Common myeloid progenitor, CD34-positive (primary cell): ENCODE results near the gene RPL13A.

ENCODE experiments used
- CTCF ChIA-PET: fragments of 350-600 bp; sonication (Branson Sonifier 250); formaldehyde crosslinking; loops from one replicate; lab custom pipeline; 2021; ENCODE audit warnings: antibody characterized with exemption; lab: Charles Lee
- POLR2A ChIA-PET: fragments of 350-600 bp; sonication (Branson Sonifier 250); formaldehyde crosslinking; loops from one replicate; lab custom pipeline; 2021; ENCODE audit warnings: antibody characterized with exemption; lab: Charles Lee
- DNase-seq, 3 donors: peaks; one replicate each; pipeline versions ENCODE4 v3.0.0 to v3.0.0-alpha.2; 2013
- H3K27ac ChIP-seq, 2 experiments: 1 replicate in 1 of 2; 2 replicates in 1 of 2; pipeline ENCODE4 v1.7.0; 2013; ENCODE audit warnings: inconsistent platforms in 2 of 2, low read length in 2 of 2, mild to moderate bottlenecking in 2 of 2, low read depth in 1 of 2, moderate library complexity in 1 of 2; ENCODE audit not compliant: severe bottlenecking in 2 of 2, insufficient read depth in 1 of 2, poor library complexity in 1 of 2
- H3K27me3 ChIP-seq, 5 experiments: replicated peaks in 2 of 5; 1 replicate in 3 of 5; 2 replicates in 2 of 5; pipeline versions ENCODE4 v1.6.1 to v1.7.0; 2013; ENCODE audit warnings: low read length in 4 of 5, mild to moderate bottlenecking in 2 of 5, moderate library complexity in 2 of 5, inconsistent platforms in 1 of 5; ENCODE audit not compliant: insufficient read depth in 5 of 5, control insufficient read depth in 4 of 5
- H3K36me3 ChIP-seq, 4 experiments: 1 replicate in 2 of 4; 2 replicates in 2 of 4; pipeline versions ENCODE4 v1.6.1 to v1.7.0; 2013; ENCODE audit warnings: low read length in 3 of 4, control low read depth in 1 of 4, mild to moderate bottlenecking in 1 of 4; ENCODE audit not compliant: control insufficient read depth in 4 of 4, insufficient read depth in 4 of 4
- H3K4me1 ChIP-seq, 4 experiments: 1 replicate in 3 of 4; 2 replicates in 1 of 4; pipeline versions ENCODE4 v1.6.1 to v1.7.1; 2013; ENCODE audit warnings: low read length in 3 of 4, mild to moderate bottlenecking in 3 of 4, control low read depth in 1 of 4, inconsistent platforms in 1 of 4, moderate library complexity in 1 of 4; ENCODE audit not compliant: control insufficient read depth in 4 of 4, insufficient read depth in 4 of 4; ENCODE audit errors: control extremely low read depth in 1 of 4
- H3K4me3 ChIP-seq, 7 experiments: 1 replicate in 4 of 7; 2 replicates in 3 of 7; pipeline versions ENCODE4 v1.5.1 to v1.7.0; 2013; ENCODE audit warnings: mild to moderate bottlenecking in 7 of 7, low read length in 6 of 7, moderate library complexity in 6 of 7, inconsistent platforms in 2 of 7, low read depth in 2 of 7, control low read depth in 1 of 7; ENCODE audit not compliant: insufficient read depth in 4 of 7, control insufficient read depth in 1 of 7; ENCODE audit errors: extremely low read depth in 1 of 7
- H3K9me3 ChIP-seq, 5 experiments: 1 replicate in 4 of 5; 2 replicates in 1 of 5; pipeline versions ENCODE4 v1.6.1 to v1.7.1; 2013; ENCODE audit warnings: low read length in 4 of 5, mild to moderate bottlenecking in 2 of 5, inconsistent platforms in 1 of 5, low read depth in 1 of 5, moderate library complexity in 1 of 5; ENCODE audit not compliant: control insufficient read depth in 4 of 5, insufficient read depth in 2 of 5; ENCODE audit errors: control extremely low read depth in 1 of 5
- WGBS: methylation state at CpG from one replicate; pipeline ENCODE4 v1.1.5; 2013; ENCODE audit not compliant: insufficient coverage; 5-methylcytosine and 5-hydroxymethylcytosine counted together

RPL13A gene

GRCh38 chr19:49496574-49497008 is 9.2 kb downstream of the RPL13A start:
- Histone ChIP-seq H3K27me3 (no peaks in the 10 kb centered on the region), H3K27ac (peak overlapping the region; percentile 97 to 99), H3K9me3 (no peaks in the 10 kb centered on the region), H3K36me3 (peaks cover 2 to 44% (median 41%) of the 10 kb centered on the region in 4 experiments), H3K4me1 (peaks cover 12 to 54% (median 48%) of the 10 kb centered on the region in 4 experiments), H3K4me3 (peak overlapping the region; percentile 75 to 100 (median 91))
- 0% methylated on average over 9 of the region's 11 CpGs for WGBS
- CTCF ChIA-PET, result interaction anchor here (2.5 kb wide), 1 partner anchor 12 kb away, joined by 9 read pairs; no protein-coding TSS in a partner anchor
- DNase-seq, result no peak
- POLR2A ChIA-PET, result interaction anchor here (0.5 to 1.4 kb wide), 4 partner anchors 9 to 380 kb away, joined by 3 to 9 read pairs (median 4); partner anchors contain the start of genes AKT1S1 and RPL13A

- H3K4me3 ChIP-seq, result peak overlapping the region; percentile 75 to 100 (median 91)
- H3K9me3 ChIP-seq, result no peaks in the 10 kb centered on the region
- POLR2A ChIA-PET, result interaction anchor here (0.5 kb wide), 1 partner anchor 134 kb away, joined by 3 read pairs; no protein-coding TSS in a partner anchor
- H3K27ac ChIP-seq, result peak overlapping the region; percentile 97 to 99
- no peaks in the 10 kb centered on the region for H3K27me3 ChIP-seq
- CTCF ChIA-PET, result interaction anchor here (1.0 kb wide), 1 partner anchor 176 kb away, joined by 3 read pairs; no protein-coding TSS in a partner anchor
- peak; percentile 85 to 94 (median 93) for DNase-seq
- peaks cover 12 to 56% (median 49%) of the 10 kb centered on the region in 4 experiments for H3K4me1 ChIP-seq
- 20% methylated on average over 18 of the region's 22 CpGs for WGBS
- peaks cover 2 to 38% (median 35%) of the 10 kb centered on the region in 4 experiments for H3K36me3 ChIP-seq
Measured at GRCh38 chr19:49497047-49497788, 9.8 kb downstream of the RPL13A start.

- Histone ChIP-seq H3K27me3 (no peaks in the 10 kb centered on the region), H3K4me1 (peaks cover 12 to 58% (median 49%) of the 10 kb centered on the region in 4 experiments), H3K9me3 (no peaks in the 10 kb centered on the region), H3K4me3 (peak overlapping the region in 6 of 7 experiments; percentile 86 to 100 (median 92)), H3K27ac (peak overlapping the region in 1 of 2 experiments; percentile 22), H3K36me3 (peaks cover 2 to 33% (median 30%) of the 10 kb centered on the region in 4 experiments)
- no peak for DNase-seq
- ChIA-PET POLR2A (no interaction called here), CTCF (interaction anchor here (1.0 kb wide), 1 partner anchor 175 kb away, joined by 3 read pairs; no protein-coding TSS in a partner anchor)
- 99% methylated on average over 9 of the region's 12 CpGs for WGBS
Measured at GRCh38 chr19:49497789-49498103, 10.3 kb downstream of the RPL13A start.

GRCh38 chr19:49498475-49498874 is 11.1 kb downstream of the RPL13A start:
- ChIA-PET POLR2A (no interaction called here), CTCF (interaction anchor here (1.1 to 1.9 kb wide), 3 partner anchors 25 to 92 kb away, joined by 3 to 4 read pairs (median 3); partner anchors contain the start of genes ALDH16A1 and FLT3LG)
- peak overlapping the region; percentile 6 to 43 for H3K27ac ChIP-seq
- 95% methylated on average over 4 of the region's 7 CpGs for WGBS
- H3K9me3 ChIP-seq, result no peaks in the 10 kb centered on the region
- peaks cover 12 to 64% (median 49%) of the 10 kb centered on the region in 4 experiments for H3K4me1 ChIP-seq
- peak overlapping the region in 3 of 7 experiments; percentile 3 to 91 (median 74) for H3K4me3 ChIP-seq
- DNase-seq, result no peak
- H3K27me3 ChIP-seq, result no peaks in the 10 kb centered on the region
- H3K36me3 ChIP-seq, result peaks cover 2 to 29% (median 24%) of the 10 kb centered on the region in 4 experiments

- H3K27ac ChIP-seq, result peak overlapping the region; percentile 6 to 74
- no peaks in the 10 kb centered on the region for H3K9me3 ChIP-seq
- no peak for DNase-seq
- H3K36me3 ChIP-seq, result peaks cover 2 to 29% (median 24%) of the 10 kb centered on the region in 4 experiments
- peaks cover 12 to 64% (median 49%) of the 10 kb centered on the region in 4 experiments for H3K4me1 ChIP-seq
- CTCF ChIA-PET, result interaction anchor here (1.1 to 1.9 kb wide), 5 partner anchors 25 to 91 kb away, joined by 3 to 4 read pairs (median 3); partner anchors contain the start of genes ALDH16A1 and FLT3LG
- H3K27me3 ChIP-seq, result no peaks in the 10 kb centered on the region
- POLR2A ChIA-PET, result no interaction called here
- H3K4me3 ChIP-seq, result peak overlapping the region in 5 of 7 experiments; percentile 37 to 91 (median 74)
- 88% methylated on average over 16 of the region's 19 CpGs for WGBS
Measured at GRCh38 chr19:49499030-49499670, 11.7 kb downstream of the RPL13A start.

- ChIA-PET POLR2A (interaction anchor here (1.0 to 1.2 kb wide), 2 partner anchors 10 to 43 kb away, joined by 3 to 4 read pairs; partner anchors contain the start of gene FCGRT), CTCF (interaction anchor here (0.6 to 2.3 kb wide), 16 partner anchors 13 to 178 kb away, joined by 3 to 33 read pairs (median 4); partner anchors contain the start of genes NOSIP, PRRG2 and RCN3)
- H3K4me3 ChIP-seq, result no peak overlapping the region
- no peak overlapping the region for H3K27ac ChIP-seq
- 58% methylated on average over 14 of the region's 14 CpGs for whole genome bisulfite sequencing
- H3K27me3 ChIP-seq, result no peaks in the 10 kb centered on the region
- H3K4me1 ChIP-seq, result peaks cover 7 to 47% (median 33%) of the 10 kb centered on the region in 4 experiments
- DNase-seq, result peak; percentile 65 to 84 (median 76)
- H3K36me3 ChIP-seq, result peaks cover 2 to 20% (median 16%) of the 10 kb centered on the region in 4 experiments
- no peaks in the 10 kb centered on the region for H3K9me3 ChIP-seq
Measured at GRCh38 chr19:49502866-49503581, 15.6 kb downstream of the RPL13A start.
